Right lobe of liver (tissue), 4 donors: ENCODE results near the gene TJP1.

ENCODE experiments used
- CTCF ChIP-seq, 4 donors: fragments of 200-600 bp in 3 of 4; fragments of 450-650 bp in 1 of 4; IDR thresholded peaks; one replicate each; pipeline versions ENCODE4 v1.5.1 to v1.8.0; 2016 to 2022; ENCODE audit warnings: antibody characterized with exemption in 4 of 4, mild to moderate bottlenecking in 2 of 4
- POLR2A ChIP-seq: fragments of 450-650 bp; IDR thresholded peaks from one replicate; pipeline ENCODE4 v1.6.1; 2017; ENCODE audit warnings: antibody characterized with exemption, mild to moderate bottlenecking
- donor health status: DM: no; HTN: no; CAD: no.
- donor health status: DM: no; HTN: no; CAD: no.
- donor health status: DM: no; HTN: yes; CAD: no.

GRCh38 chr15:29695489-29696167, 126.6 kb downstream of the TJP1 start:
- no peak for TF ChIP-seq CTCF (IDR thresholded peaks at IDR 0.05)
- TF ChIP-seq POLR2A = no peak
